PC-9 (cell line): ENCODE measurements around the gene CGGBP1. TPM values are rescaled to one million over a fixed set of nuclear protein-coding genes. Genes with fewer than 3 reads are reported as not detected.
A peak's percentile ranks its signal among the peaks of the same experiment; 100 is the strongest.

Experiments
- BruUV-seq: library from RNA; stranded (reverse); fragments of 400-500 nt; replicated peaks from 2 replicates; lab custom pipeline; 2021; lab: Mats Ljungman, UMichigan
- CTCF ChIA-PET: fragments of 300-600 bp; sonication (Branson Sonifier 250); formaldehyde crosslinking; loops from one replicate; lab custom pipeline; 2022; ENCODE audit warnings: antibody characterized with exemption; lab: Charles Lee
- POLR2A ChIA-PET: fragments of 300-600 bp; sonication (Branson Sonifier 250); formaldehyde crosslinking; loops from one replicate; lab custom pipeline; 2022; ENCODE audit warnings: antibody characterized with exemption; ENCODE audit not compliant: unreplicated experiment; lab: Charles Lee
- DNase-seq, 2 experiments: peaks; one replicate each; pipeline versions ENCODE4 v3.0.0 to v3.0.0-alpha.2; 2015 to 2022; ENCODE audit warnings: mixed read lengths in 1 of 2
- H2AFZ ChIP-seq: fragments of 200-600 bp; sonication (generic); 2 replicates; pipeline ENCODE4 v1.8.1; 2017; ENCODE audit warnings: antibody characterized with exemption
- H3F3A ChIP-seq: fragments of 200-600 bp; sonication (generic); 2 replicates; pipeline ENCODE4 v1.8.1; 2017; ENCODE audit warnings: antibody characterized with exemption, mild to moderate bottlenecking, low read depth; ENCODE audit not compliant: insufficient read depth
- H3K27ac ChIP-seq: fragments of 200-600 bp; sonication (generic); 2 replicates; pipeline ENCODE4 v1.6.1; 2016; ENCODE audit warnings: mixed run types
- H3K27me3 ChIP-seq: fragments of 200-600 bp; sonication (generic); 2 replicates; pipeline ENCODE4 v1.6.1; 2016; ENCODE audit warnings: low read depth, mixed run types; ENCODE audit not compliant: insufficient read depth
- H3K36me3 ChIP-seq: fragments of 200-600 bp; sonication (generic); 2 replicates; pipeline ENCODE4 v1.6.1; 2016; ENCODE audit warnings: low read depth, mixed run types
- H3K4me1 ChIP-seq: fragments of 200-600 bp; sonication (generic); replicated peaks from 2 replicates; pipeline ENCODE4 v1.6.1; 2016; ENCODE audit warnings: mixed run types; ENCODE audit not compliant: insufficient read depth
- H3K4me2 ChIP-seq: fragments of 200-600 bp; sonication (generic); 2 replicates; pipeline ENCODE4 v1.6.1; 2017; ENCODE audit warnings: mixed run types
- H3K4me3 ChIP-seq: fragments of 200-600 bp; sonication (generic); 2 replicates; pipeline ENCODE4 v1.6.1; 2016; ENCODE audit warnings: mixed run types
- H3K79me2 ChIP-seq: fragments of 200-600 bp; sonication (generic); 2 replicates; pipeline ENCODE4 v1.6.1; 2017; ENCODE audit warnings: low read depth, mixed run types
- H3K9me2 ChIP-seq: fragments of 200-600 bp; sonication (generic); 2 replicates; pipeline ENCODE4 v1.8.1; 2017; ENCODE audit warnings: mild to moderate bottlenecking; ENCODE audit not compliant: insufficient read depth
- H3K9me3 ChIP-seq: fragments of 200-600 bp; sonication (generic); 2 replicates; pipeline ENCODE4 v1.8.1; 2016; ENCODE audit warnings: low read depth; ENCODE audit not compliant: insufficient read depth
- H4K20me1 ChIP-seq: fragments of 200-600 bp; sonication (generic); 2 replicates; pipeline ENCODE4 v1.8.1; 2017; ENCODE audit not compliant: insufficient read depth
- CTCF ChIP-seq: fragments of 200-600 bp; sonication (generic); conservative IDR thresholded peaks from 2 replicates; pipeline ENCODE4 v1.6.1; 2017; ENCODE audit warnings: mixed run types, antibody characterized with exemption, mild to moderate bottlenecking, moderate library complexity
- EZH2 ChIP-seq: fragments of 200-600 bp; sonication (generic); IDR thresholded peaks from 2 replicates; pipeline ENCODE4 v1.8.0; 2017; ENCODE audit warnings: antibody characterized with exemption, low read depth
- intact Hi-C: fragments of 100-400 bp; cut with micrococcal nuclease; formaldehyde crosslinking; loops from one replicate; pipeline ENCODE4 v1.10.0; 2022; ENCODE audit not compliant: unreplicated experiment
- total RNA-seq: library from RNA; stranded (reverse); gene quantifications from 2 replicates; pipeline ENCODE4 v1.2.3, GENCODE V29; 2021

The CGGBP1 gene
- total RNA-seq, 1 experiment from 2014 or later, result 47.5 TPM

- Histone ChIP-seq H3K4me3 (no peak overlapping the region), H3K4me2 (peak overlapping the region; percentile 97), H2AFZ (no peak overlapping the region), H3K9me3 (no peaks in the 10 kb centered on the region), H3K9me2 (no peaks in the 10 kb centered on the region), H3K27ac (no peak overlapping the region), H3F3A (no peaks in the 10 kb centered on the region), H4K20me1 (peaks cover 10% of the 10 kb centered on the region; the same call in 1 of the 2 replicates), H3K27me3 (no peaks in the 10 kb centered on the region), H3K4me1 (peaks cover 30% of the 10 kb centered on the region), H3K36me3 (peaks cover 4% of the 10 kb centered on the region; the same call in 1 of the 2 replicates), H3K79me2 (peaks cover 87% of the 10 kb centered on the region)
- POLR2A ChIA-PET, result no interaction called here
- intact Hi-C loops, result no loop called here
- CTCF ChIA-PET, result no interaction called here
- TF ChIP-seq CTCF, result no peak
- TF ChIP-seq EZH2, result no peak
- no TSS peak for BruUV-seq
- no peak for DNase-seq
These were observed 2.9 kb upstream of the CGGBP1 start for GRCh38 chr3:88061746-88062145.

- Histone ChIP-seq H3K9me3 (no peaks in the 10 kb centered on the region), H2AFZ (peak overlapping the region; percentile 89), H3K9me2 (no peaks in the 10 kb centered on the region), H3K4me2 (peak overlapping the region; percentile 97), H3K4me3 (peak overlapping the region; percentile 89), H3K27me3 (no peaks in the 10 kb centered on the region), H3F3A (no peaks in the 10 kb centered on the region), H3K27ac (peak overlapping the region; percentile 33), H3K4me1 (peaks cover 30% of the 10 kb centered on the region), H4K20me1 (peaks cover 13% of the 10 kb centered on the region; the same call in 1 of the 2 replicates), H3K79me2 (peaks cover 75% of the 10 kb centered on the region), H3K36me3 (peaks cover 13% of the 10 kb centered on the region)
- TF ChIP-seq CTCF (no peak), EZH2 (no peak)
- ChIA-PET POLR2A (no interaction called here), CTCF (no interaction called here)
- DNase-seq, result no peak
- intact Hi-C loops, result loop anchor here (2.0 to 5.0 kb wide), 2 partner anchors 53 to 89 kb away; partner anchors contain the start of gene C3orf38
- TSS peak; percentile 40 for BruUV-seq
These were observed 770 bp upstream of the CGGBP1 start for GRCh38 chr3:88059380-88060170.

- TF ChIP-seq EZH2, result no peak
- TF ChIP-seq CTCF, result no peak
These were observed 562 bp downstream of the CGGBP1 start for GRCh38 chr3:88058306-88058580.

More at GRCh38 chr3:88058306-88058580, 562 bp downstream of the CGGBP1 start:
- Histone ChIP-seq H3K9me2 (no peaks in the 10 kb centered on the region), H3K36me3 (peaks cover 13% of the 10 kb centered on the region), H3F3A (no peaks in the 10 kb centered on the region), H3K9me3 (no peaks in the 10 kb centered on the region), H3K4me1 (peaks cover 30% of the 10 kb centered on the region), H4K20me1 (peaks cover 13% of the 10 kb centered on the region; the same call in 1 of the 2 replicates), H3K4me3 (peak overlapping the region; percentile 89), H3K79me2 (peaks cover 61% of the 10 kb centered on the region), H3K27me3 (no peaks in the 10 kb centered on the region), H3K27ac (0 out of 2 replicates have a peak overlapping the region, but pooled peaks have one; percentile 4), H2AFZ (peak overlapping the region; percentile 82), H3K4me2 (peak overlapping the region; percentile 90)
- POLR2A ChIA-PET, result interaction anchor here (0.5 to 0.7 kb wide), 2 partner anchors 11 to 757 kb away, joined by 3 read pairs; no protein-coding TSS in a partner anchor
- BruUV-seq, result no TSS peak
- intact Hi-C loops, result loop anchor here (2.0 to 5.0 kb wide), 2 partner anchors 54 to 91 kb away; partner anchors contain the start of gene C3orf38
- CTCF ChIA-PET, result no interaction called here
- no peak for DNase-seq
